Measurements from ENCODE around the gene ALPL.

DNA sequence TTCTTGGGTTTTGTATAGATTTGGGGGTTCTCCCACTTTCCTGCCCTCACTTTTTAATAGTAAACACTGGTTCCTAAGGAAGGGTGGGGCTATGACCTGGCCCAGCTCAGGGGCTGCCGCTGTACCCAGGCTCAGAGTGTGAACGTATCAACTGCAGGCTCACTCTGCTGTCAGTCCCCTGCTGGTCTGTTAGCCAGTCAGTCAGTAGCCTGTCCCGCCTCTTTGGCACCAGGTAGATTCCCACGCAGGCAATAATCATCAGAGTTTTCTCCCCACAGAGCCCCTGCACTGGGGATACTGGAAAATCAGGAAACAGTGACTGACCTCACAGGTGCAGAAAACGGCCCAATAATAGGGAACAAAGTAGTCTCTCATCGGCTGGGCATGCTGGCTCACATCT is 15.0 kb upstream of the ALPL start:
- TF ChIP-seq EZH2phosphoT487 (conservative IDR thresholded peaks at IDR 0.05; ENCODE audit: low read length) (no peak), CTCF (IDR thresholded peaks at IDR 0.05; ENCODE audit: insufficient read depth, low read length, poor library complexity, severe bottlenecking) (no peak)
